ENCODE data around the gene ZNF761.
A peak's percentile ranks its signal among the peaks of the same experiment; 100 is the strongest.
"Not testable (repeated sequence)": the region's sequence is repeated elsewhere in the genome, so short reads cannot be mapped to it uniquely, and the experiment has no call there.

Gene ZNF761

DNA sequence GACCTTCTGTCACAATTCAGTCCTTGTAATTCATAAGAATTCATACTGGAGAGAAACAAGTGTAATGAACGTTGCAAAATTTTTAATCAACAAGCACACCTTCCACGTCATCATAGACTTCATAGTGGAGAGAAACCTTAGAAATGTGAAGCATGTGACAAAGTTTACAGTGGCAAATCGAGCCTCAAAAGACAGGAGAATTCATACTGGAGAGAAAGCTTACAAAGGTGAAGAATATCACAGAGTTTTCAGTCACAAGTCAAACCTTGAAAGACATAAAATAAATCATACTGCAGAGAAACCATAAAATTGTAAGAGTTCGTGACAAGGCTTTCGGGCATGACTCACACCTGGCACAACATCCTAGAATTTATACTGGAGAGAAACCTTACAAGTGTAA lies 60.4 kb downstream of the ZNF761 start:
- Histone ChIP-seq H3K9ac (ENCODE audit: low read depth, low read length) (no peak overlapping the region), H3K27me3 (ENCODE audit: insufficient read depth, low read length) (no peaks in the 10 kb centered on the region), H3K36me3 (ENCODE audit: insufficient read depth, low read depth, low read length) (peaks cover 65% of the 10 kb centered on the region), H3K27ac (ENCODE audit: low read length) (no peak overlapping the region), H3K4me1 (ENCODE audit: insufficient read depth, low read length) (no peaks in the 10 kb centered on the region), H3K9me3 (ENCODE audit: insufficient read depth, low read depth, low read length) (peaks cover 22% of the 10 kb centered on the region), H3K4me3 (ENCODE audit: low read length) (no peak overlapping the region)

DNA sequence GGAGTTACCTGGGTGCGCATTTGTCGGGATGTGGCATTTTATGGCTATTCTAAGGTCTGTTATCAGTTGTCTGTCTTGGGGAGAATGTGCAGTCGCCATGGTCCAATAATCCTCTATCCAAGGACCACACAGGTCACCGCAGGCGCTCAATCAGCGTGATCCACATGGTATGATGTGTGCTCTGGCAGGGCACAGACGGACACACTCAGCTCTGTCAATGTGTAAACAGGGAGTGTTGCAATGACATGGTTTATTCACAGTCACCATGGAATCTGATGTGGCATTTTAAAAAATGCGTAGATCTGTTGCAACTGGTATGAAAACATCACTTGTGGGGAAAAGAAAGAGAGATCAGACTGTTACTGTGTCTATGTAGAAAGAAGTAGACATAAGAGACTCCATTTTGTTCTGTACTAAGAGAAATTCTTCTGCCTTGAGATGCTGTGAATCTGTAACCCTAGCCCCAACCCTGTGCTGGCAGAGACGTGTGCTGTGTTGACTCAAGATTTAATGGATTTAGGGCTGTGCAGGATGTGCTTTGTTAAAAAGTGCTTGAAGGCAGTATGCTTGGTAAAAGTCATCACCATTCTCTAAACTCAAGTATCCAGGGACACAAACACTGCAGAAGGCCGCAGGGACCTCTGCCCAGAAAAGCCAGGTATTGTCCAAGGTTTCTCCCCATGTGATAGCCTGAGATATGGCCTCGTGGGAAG lies 65.7 kb downstream of the ZNF761 start:
- peaks cover 18% of the 10 kb centered on the region for H3K36me3 ChIP-seq (ENCODE audit: insufficient read depth, low read depth, low read length)
- H3K27me3 ChIP-seq (ENCODE audit: insufficient read depth, low read length); H3K9ac ChIP-seq (ENCODE audit: low read depth, low read length); H3K4me1 ChIP-seq (ENCODE audit: insufficient read depth, low read length); H3K27ac ChIP-seq (ENCODE audit: low read length); H3K9me3 ChIP-seq (ENCODE audit: insufficient read depth, low read depth, low read length); H3K4me3 ChIP-seq (ENCODE audit: low read length): not testable (repeated sequence)

DNA sequence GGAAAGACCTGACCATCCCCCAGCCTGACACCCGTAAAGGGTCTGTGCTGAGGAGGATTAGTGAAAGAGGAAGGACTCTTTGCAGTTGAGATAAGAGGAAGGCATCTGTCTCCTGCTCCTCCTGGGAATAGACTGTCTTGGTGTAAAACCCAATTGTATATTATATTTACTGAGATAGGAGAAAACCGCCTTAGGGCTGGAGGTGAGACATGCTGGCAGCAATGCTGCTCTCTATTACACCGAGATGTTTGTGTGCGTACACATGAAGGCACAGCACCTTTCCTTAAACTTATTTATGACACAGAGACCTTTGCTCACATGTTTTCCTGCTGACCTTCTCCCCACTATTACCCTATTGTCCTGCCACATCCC lies 66.2 kb downstream of the ZNF761 start:
- H3K9ac ChIP-seq (ENCODE audit: low read depth, low read length); H3K4me1 ChIP-seq (ENCODE audit: insufficient read depth, low read length); H3K9me3 ChIP-seq (ENCODE audit: insufficient read depth, low read depth, low read length); H3K27ac ChIP-seq (ENCODE audit: low read length); H3K4me3 ChIP-seq (ENCODE audit: low read length); H3K27me3 ChIP-seq (ENCODE audit: insufficient read depth, low read length): not testable (repeated sequence)
- H3K36me3 ChIP-seq (ENCODE audit: insufficient read depth, low read depth, low read length), result peaks cover 13% of the 10 kb centered on the region

DNA sequence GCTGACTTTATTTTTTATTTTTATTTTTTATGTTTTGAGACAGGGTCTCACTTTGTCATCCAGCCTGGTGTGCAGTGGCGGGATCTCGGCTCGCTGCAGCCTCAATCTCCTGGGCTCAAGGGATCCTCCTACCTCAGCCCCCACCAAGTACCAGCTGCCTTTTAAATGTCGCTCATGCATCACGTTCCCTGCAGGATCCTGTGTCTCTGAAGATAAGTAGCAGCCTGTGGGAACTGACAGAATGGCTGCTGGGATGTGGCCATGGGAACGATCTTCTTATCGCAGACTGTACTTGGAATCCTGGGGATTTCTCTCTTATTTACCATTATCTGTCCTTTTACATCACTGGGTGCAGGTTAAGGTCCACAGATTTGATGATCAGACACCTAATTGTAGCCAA lies 71.4 kb downstream of the ZNF761 start:
- not testable (repeated sequence) for H3K36me3 ChIP-seq (ENCODE audit: insufficient read depth, low read depth, low read length); H3K4me1 ChIP-seq (ENCODE audit: insufficient read depth, low read length); H3K27me3 ChIP-seq (ENCODE audit: insufficient read depth, low read length); H3K9ac ChIP-seq (ENCODE audit: low read depth, low read length); H3K4me3 ChIP-seq (ENCODE audit: low read length); H3K9me3 ChIP-seq (ENCODE audit: insufficient read depth, low read depth, low read length); H3K27ac ChIP-seq (ENCODE audit: low read length)

DNA sequence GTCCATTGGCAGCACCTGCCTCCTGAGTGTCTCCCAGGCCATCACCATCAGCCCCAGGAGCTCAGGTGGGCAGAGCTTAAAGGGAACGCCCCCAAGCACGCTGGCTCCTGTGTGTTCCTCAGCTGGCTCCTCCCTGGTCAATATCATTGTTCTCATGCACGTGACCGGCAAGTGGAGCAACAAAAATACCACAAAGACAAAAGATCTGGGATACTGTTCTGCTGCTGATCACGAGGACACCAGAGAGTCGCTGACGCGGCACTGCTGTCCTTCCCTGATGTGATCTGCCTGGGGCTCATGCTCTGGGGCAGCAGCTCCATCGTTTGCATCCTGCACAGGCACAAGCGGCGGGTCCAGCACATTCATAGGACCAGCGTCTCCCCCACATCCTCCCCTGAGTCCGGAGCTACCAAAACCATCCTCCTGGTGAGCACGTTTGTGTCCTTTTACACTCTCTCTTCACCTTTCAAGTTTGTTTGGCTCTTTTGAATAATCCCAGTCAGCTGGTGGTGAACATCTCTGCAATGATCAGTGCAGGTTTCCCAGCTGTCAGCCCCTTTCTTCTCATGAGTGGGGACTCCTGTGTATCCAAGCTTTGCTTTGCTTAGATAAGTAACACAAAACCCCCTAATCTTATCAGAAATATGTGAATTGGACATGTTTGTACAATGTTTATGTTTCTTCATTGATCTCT lies 72.0 kb downstream of the ZNF761 start:
- H3K4me1 ChIP-seq (ENCODE audit: insufficient read depth, low read length); H3K27ac ChIP-seq (ENCODE audit: low read length); H3K36me3 ChIP-seq (ENCODE audit: insufficient read depth, low read depth, low read length); H3K27me3 ChIP-seq (ENCODE audit: insufficient read depth, low read length); H3K9ac ChIP-seq (ENCODE audit: low read depth, low read length); H3K9me3 ChIP-seq (ENCODE audit: insufficient read depth, low read depth, low read length): not testable (repeated sequence)
- H3K4me3 ChIP-seq (ENCODE audit: low read length), result peak overlapping the region; percentile 49; the same call in 1 of the 2 replicates

DNA sequence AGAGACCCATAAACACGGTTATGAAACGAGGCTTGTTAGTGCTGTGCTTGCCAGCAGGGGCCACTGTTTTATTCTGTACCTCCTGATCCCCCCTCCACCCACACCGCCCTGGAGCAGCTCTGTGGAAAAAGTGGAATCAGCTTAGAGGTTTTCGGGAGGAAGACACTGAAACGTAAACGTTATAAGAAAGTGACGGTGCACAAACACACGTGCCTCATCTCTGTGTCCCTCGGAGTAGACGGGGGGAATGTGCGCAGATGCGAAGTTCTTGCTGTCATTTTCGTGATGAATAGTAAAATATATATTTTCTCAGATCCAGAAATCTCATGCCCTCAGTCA lies 72.5 kb downstream of the ZNF761 start:
- not testable (repeated sequence) for H3K27ac ChIP-seq (ENCODE audit: low read length); H3K27me3 ChIP-seq (ENCODE audit: insufficient read depth, low read length); H3K4me1 ChIP-seq (ENCODE audit: insufficient read depth, low read length); H3K36me3 ChIP-seq (ENCODE audit: insufficient read depth, low read depth, low read length); H3K9me3 ChIP-seq (ENCODE audit: insufficient read depth, low read depth, low read length)
- peak overlapping the region; percentile 20; the same call in 1 of the 2 replicates for H3K9ac ChIP-seq (ENCODE audit: low read depth, low read length)
- H3K4me3 ChIP-seq (ENCODE audit: low read length), result peak overlapping the region; percentile 37; the same call in 1 of the 2 replicates

DNA sequence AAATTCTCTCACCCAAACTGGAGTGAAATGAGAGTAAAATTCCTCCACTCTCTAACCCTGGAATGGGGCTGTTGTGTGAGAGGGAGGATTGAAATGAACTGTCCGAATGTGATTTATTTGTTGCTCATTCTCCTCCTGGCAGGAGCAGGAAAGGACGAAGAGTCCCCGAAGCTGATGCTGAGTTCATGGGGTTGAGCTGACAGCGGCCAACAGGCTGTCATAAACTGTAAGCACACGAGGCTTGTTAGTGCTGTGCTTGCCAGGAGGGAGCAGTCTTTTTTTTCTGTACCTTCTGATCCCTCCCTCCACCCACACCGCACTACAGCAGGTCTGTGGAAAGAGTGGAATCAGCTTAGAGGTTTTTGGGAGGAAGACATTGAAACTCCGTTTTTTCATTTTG lies 73.1 kb downstream of the ZNF761 start:
- no peak overlapping the region for H3K9ac ChIP-seq (ENCODE audit: low read depth, low read length)
- H3K27me3 ChIP-seq (ENCODE audit: insufficient read depth, low read length), result no peaks in the 10 kb centered on the region
- H3K4me1 ChIP-seq (ENCODE audit: insufficient read depth, low read length), result no peaks in the 10 kb centered on the region
- no peaks in the 10 kb centered on the region for H3K9me3 ChIP-seq (ENCODE audit: insufficient read depth, low read depth, low read length)
- peak overlapping the region; percentile 37; the same call in 1 of the 2 replicates for H3K4me3 ChIP-seq (ENCODE audit: low read length)
- H3K27ac ChIP-seq (ENCODE audit: low read length), result no peak overlapping the region
- H3K36me3 ChIP-seq (ENCODE audit: insufficient read depth, low read depth, low read length), result no peaks in the 10 kb centered on the region

DNA sequence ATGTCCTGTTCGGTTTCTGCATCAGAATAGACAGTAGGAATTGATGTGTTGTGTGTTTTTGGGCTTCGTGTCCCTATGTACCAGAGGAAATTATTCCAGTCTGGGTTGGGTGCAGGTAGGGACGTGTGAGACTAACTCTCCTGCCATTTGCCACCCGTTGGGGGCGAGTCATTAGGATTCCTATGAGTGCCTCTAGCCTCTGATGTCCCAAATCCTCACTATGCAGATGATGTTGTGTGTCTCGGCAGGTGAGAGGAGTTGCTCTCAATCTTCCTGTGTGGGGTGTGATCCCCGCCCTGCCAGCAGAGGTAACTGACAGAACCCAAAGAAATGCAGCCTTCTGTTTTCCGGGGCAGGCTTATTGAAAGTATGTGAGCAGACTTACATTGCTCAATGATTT lies 74.9 kb downstream of the ZNF761 start:
- no peak overlapping the region for H3K27ac ChIP-seq (ENCODE audit: low read length)
- no peak overlapping the region for H3K4me3 ChIP-seq (ENCODE audit: low read length)
- H3K36me3 ChIP-seq (ENCODE audit: insufficient read depth, low read depth, low read length), result no peaks in the 10 kb centered on the region
- no peaks in the 10 kb centered on the region for H3K4me1 ChIP-seq (ENCODE audit: insufficient read depth, low read length)
- H3K27me3 ChIP-seq (ENCODE audit: insufficient read depth, low read length), result no peaks in the 10 kb centered on the region
- H3K9me3 ChIP-seq (ENCODE audit: insufficient read depth, low read depth, low read length), result no peaks in the 10 kb centered on the region
- H3K9ac ChIP-seq (ENCODE audit: low read depth, low read length), result no peak overlapping the region

Measured in iPS-20b (cell line).